Activated B cell treated with CpG ODN at 0.5 μM for 24 hours (primary cell): ENCODE results near the gene MICOS13. TPM values are rescaled to one million over a fixed set of nuclear protein-coding genes. Genes with fewer than 3 reads are reported as not detected.

Experiments used
- ATAC-seq: fragments of 200-7000 bp; cut with Tn5 transposase; one replicate; pipeline ENCODE4 v1.10.0; 2021; ENCODE audit warnings: low read depth, mild to moderate bottlenecking, moderate library complexity
- CTCF ChIA-PET: fragments of 350-600 bp; sonication (Branson Sonifier 250); formaldehyde crosslinking; loops from one replicate; lab custom pipeline; 2021; ENCODE audit warnings: antibody characterized with exemption; lab: Charles Lee
- POLR2A ChIA-PET: fragments of 350-600 bp; sonication (Branson Sonifier 250); formaldehyde crosslinking; loops from one replicate; lab custom pipeline; 2021; ENCODE audit warnings: antibody characterized with exemption; lab: Charles Lee
- DNase-seq: peaks from one replicate; pipeline ENCODE4 v3.0.0; 2022
- H3K27ac Mint-ChIP-seq: one replicate; pipeline ENCODE4 v1.8.0; 2020; ENCODE audit warnings: mixed read lengths
- H3K27me3 Mint-ChIP-seq: one replicate; pipeline ENCODE4 v1.8.0; 2021; ENCODE audit warnings: mixed read lengths
- H3K36me3 Mint-ChIP-seq: one replicate; pipeline ENCODE4 v1.8.0; 2021; ENCODE audit warnings: low read depth, mixed read lengths
- H3K4me1 Mint-ChIP-seq: one replicate; pipeline ENCODE4 v1.8.0; 2021; ENCODE audit warnings: mixed read lengths
- H3K4me3 Mint-ChIP-seq: one replicate; pipeline ENCODE4 v1.8.0; 2020; ENCODE audit warnings: mild to moderate bottlenecking, mixed read lengths
- H3K9me3 Mint-ChIP-seq: one replicate; pipeline ENCODE4 v1.8.0; 2020; ENCODE audit warnings: mixed read lengths
- intact Hi-C: fragments of 100-400 bp; cut with micrococcal nuclease; formaldehyde crosslinking; loops from one replicate; pipeline ENCODE4 v1.15.1; 2024
- total RNA-seq: library from RNA; stranded (reverse); gene quantifications from 2 replicates; pipeline ENCODE4 v1.2.3, GENCODE V29; 2022
- TF ChIP-seq, protein P1 (sequence below): fragments of 200-600 bp; IDR thresholded peaks from one replicate; pipeline ENCODE4 v1.8.0; 2022; ENCODE audit warnings: antibody characterized with exemption, mild to moderate bottlenecking

The MICOS13 gene
- total RNA-seq, 1 donor from 2014 or later = 60.8 TPM

DNA sequence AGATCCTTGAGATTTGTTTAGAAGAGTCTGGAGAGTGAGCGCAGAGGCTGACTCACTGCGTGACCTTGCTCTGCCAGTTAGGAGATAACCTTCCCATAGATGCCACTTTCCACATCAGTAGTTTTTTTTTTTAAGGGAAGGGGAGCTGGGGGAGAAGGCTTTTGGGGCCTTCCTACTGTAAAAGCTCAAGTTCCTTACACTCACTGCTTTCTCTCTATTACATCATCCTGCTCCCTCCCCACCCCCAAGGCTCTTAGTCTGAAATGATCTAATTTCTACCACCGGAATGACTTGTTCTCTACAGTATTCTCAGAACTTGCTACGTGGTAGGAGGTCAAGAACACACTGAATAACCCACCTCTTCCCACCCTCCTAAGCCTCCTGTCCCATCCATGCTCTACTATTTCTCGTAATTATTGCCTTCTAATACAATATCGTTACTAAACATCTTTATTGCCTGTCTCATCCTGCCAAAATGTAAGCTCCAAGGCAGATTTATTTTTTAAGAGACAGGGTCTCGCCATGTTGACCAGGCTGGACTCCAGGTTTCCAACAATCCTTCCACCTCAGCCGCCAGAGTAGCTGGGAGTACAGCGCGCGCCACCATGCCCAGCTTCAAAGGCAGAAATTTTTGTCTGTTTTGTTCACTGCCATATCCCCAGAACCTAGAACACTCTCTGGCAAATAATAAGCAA lies 38.4 kb upstream of the MICOS13 start:
- peak overlapping the region; percentile 89 for H3K4me3 Mint-ChIP-seq
- H3K27ac Mint-ChIP-seq = peak overlapping the region; percentile 70
- peaks cover 24% of the 10 kb centered on the region for H3K36me3 Mint-ChIP-seq
- H3K27me3 Mint-ChIP-seq = no peaks in the 10 kb centered on the region
- CTCF ChIA-PET = interaction anchor here (0.9 kb wide), 1 partner anchor 28 kb away, joined by 3 read pairs; no protein-coding TSS in a partner anchor
- intact Hi-C loops = no loop called here
- TF ChIP-seq, protein P1, sequence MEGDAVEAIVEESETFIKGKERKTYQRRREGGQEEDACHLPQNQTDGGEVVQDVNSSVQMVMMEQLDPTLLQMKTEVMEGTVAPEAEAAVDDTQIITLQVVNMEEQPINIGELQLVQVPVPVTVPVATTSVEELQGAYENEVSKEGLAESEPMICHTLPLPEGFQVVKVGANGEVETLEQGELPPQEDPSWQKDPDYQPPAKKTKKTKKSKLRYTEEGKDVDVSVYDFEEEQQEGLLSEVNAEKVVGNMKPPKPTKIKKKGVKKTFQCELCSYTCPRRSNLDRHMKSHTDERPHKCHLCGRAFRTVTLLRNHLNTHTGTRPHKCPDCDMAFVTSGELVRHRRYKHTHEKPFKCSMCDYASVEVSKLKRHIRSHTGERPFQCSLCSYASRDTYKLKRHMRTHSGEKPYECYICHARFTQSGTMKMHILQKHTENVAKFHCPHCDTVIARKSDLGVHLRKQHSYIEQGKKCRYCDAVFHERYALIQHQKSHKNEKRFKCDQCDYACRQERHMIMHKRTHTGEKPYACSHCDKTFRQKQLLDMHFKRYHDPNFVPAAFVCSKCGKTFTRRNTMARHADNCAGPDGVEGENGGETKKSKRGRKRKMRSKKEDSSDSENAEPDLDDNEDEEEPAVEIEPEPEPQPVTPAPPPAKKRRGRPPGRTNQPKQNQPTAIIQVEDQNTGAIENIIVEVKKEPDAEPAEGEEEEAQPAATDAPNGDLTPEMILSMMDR = no peak
- H3K9me3 Mint-ChIP-seq = no peaks in the 10 kb centered on the region
- ATAC-seq (no peak), DNase-seq (no peak)
- POLR2A ChIA-PET = interaction anchor here (0.5 to 6.5 kb wide), 7 partner anchors 9 to 186 kb away, joined by 3 to 102 read pairs (median 6); partner anchors contain the start of genes DUS3L, RPL36, SAFB and SAFB2
- H3K4me1 Mint-ChIP-seq = peaks cover 27% of the 10 kb centered on the region

DNA sequence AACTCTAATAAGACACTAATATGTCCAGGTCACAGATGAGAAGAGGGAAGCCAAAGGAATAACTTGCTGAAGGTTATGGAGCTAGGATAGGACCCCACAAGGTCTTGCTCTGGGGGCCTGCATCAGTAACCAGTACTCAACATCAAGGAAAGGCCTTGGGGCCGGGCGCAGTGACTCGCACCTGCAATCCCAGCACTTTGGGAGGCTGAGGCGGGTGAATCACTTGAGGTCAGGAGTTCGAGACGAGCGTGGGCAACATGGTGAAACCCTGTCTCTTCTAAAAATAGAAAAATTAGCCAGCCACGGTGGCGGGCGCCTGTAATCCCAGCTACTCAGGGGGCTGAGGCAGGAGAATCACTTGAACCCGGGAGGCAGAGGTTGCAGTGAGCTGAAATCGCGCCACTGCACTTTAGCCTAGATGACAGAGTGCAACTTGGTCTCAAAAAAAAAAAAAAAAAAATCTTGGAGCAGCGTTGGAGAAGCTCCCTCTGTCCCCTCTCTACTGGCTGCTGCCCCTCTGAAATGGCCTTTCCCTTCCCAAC lies 37.8 kb upstream of the MICOS13 start:
- no peaks in the 10 kb centered on the region for H3K9me3 Mint-ChIP-seq
- peak overlapping the region; percentile 35 for H3K27ac Mint-ChIP-seq
- peak overlapping the region; percentile 89 for H3K4me3 Mint-ChIP-seq
- peaks cover 27% of the 10 kb centered on the region for H3K4me1 Mint-ChIP-seq
- CTCF ChIA-PET = interaction anchor here (0.7 to 0.9 kb wide), 2 partner anchors 27 to 109 kb away, joined by 3 read pairs; no protein-coding TSS in a partner anchor
- POLR2A ChIA-PET = interaction anchor here (0.5 to 6.5 kb wide), 8 partner anchors 8 to 746 kb away, joined by 3 to 102 read pairs (median 6); partner anchors contain the start of genes RPL36, SAFB, SAFB2 and VMAC
- no peaks in the 10 kb centered on the region for H3K27me3 Mint-ChIP-seq
- intact Hi-C loops = no loop called here
- TF ChIP-seq, protein P1 = no peak
- no peak for DNase-seq
- peaks cover 30% of the 10 kb centered on the region for H3K36me3 Mint-ChIP-seq
- no peak for ATAC-seq

DNA sequence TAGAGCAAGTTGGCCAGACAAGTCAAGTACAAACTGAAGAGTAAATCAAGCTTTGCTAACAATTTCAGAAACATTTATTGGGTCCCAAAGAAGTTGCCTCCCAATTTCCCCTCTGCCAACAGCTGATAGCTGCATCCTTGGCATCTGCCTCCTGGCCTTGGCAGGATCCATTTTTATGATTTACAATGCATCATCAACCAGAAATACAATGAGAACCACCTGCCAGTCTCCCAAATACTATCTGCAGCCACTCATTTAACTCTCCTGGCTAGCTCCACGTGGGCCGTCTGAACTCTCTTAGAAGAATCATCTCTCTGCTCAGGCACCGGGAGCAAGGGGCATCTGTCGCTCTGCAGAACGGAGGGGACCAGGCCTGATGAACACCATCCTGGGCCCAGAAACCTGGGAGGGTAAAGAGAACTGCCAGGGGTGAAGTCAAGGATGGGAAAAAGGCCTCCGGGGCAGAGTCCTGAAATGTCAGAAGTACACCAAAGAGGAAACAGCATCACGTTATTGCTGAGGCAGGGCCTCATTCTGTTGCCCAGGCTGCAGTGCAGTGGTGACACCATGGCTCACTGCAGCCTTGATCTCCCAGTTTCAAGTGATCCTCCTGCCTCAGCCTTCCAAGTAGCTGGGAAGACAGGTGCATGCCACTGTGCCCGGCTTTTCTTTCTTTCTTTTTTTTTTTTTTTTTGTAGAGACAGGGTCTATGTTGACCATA lies 37.1 kb upstream of the MICOS13 start:
- no peak overlapping the region for H3K4me3 Mint-ChIP-seq

DNA sequence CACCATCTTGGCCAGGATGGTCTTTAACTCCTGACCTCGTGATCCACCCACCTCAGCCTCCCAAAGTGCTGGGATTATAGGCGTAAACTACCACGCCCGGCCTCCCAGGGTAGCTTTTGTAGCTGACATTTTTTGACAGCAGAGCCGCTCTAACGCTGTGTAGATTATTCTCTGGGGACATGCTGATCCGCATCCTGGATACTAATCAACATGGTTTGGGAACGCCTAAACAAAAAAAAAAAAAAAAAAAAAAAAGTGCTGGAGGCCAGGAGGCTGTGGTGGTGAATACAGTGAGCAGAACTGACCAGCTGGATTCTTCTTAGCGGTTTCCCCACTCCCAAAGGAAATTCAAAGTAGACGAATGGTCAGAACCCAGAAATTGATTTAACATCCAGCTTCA lies 34.5 kb upstream of the MICOS13 start:
- POLR2A ChIA-PET = interaction anchor here (0.7 to 1.0 kb wide), 3 partner anchors 9 to 1678 kb away, joined by 4 to 7 read pairs (median 5); no protein-coding TSS in a partner anchor
- ATAC-seq = no peak

More for the DNA sequence above, 37.1 kb upstream of the MICOS13 start:
- intact Hi-C loops = no loop called here
- no peak overlapping the region for H3K27ac Mint-ChIP-seq
- ATAC-seq = no peak
- peaks cover 34% of the 10 kb centered on the region for H3K36me3 Mint-ChIP-seq
- peaks cover 27% of the 10 kb centered on the region for H3K4me1 Mint-ChIP-seq
- ChIA-PET POLR2A (interaction anchor here (0.6 to 6.5 kb wide), 7 partner anchors 12 to 1298 kb away, joined by 3 to 102 read pairs (median 4); partner anchors contain the start of gene RPL36), CTCF (interaction anchor here (0.7 kb wide), 1 partner anchor 108 kb away, joined by 3 read pairs; no protein-coding TSS in a partner anchor)
- no peaks in the 10 kb centered on the region for H3K27me3 Mint-ChIP-seq
- no peak for DNase-seq
- H3K9me3 Mint-ChIP-seq = no peaks in the 10 kb centered on the region
- TF ChIP-seq, protein P1 = no peak

More for the DNA sequence above, 34.5 kb upstream of the MICOS13 start:
- Mint-ChIP-seq H3K27ac (no peak overlapping the region), H3K27me3 (no peaks in the 10 kb centered on the region), H3K4me3 (no peak overlapping the region), H3K9me3 (no peaks in the 10 kb centered on the region), H3K36me3 (peaks cover 53% of the 10 kb centered on the region), H3K4me1 (peaks cover 22% of the 10 kb centered on the region)
- intact Hi-C loops = no loop called here
- CTCF ChIA-PET = no interaction called here
- no peak for DNase-seq
- TF ChIP-seq, protein P1 = no peak
